Measurements from ENCODE around the gene HFM1. TPM values are rescaled to one million over a fixed set of nuclear protein-coding genes. Genes with fewer than 3 reads are reported as not detected.

Gene HFM1
- total and polyA plus RNA-seq, 9 of the 15 experiments (the other 6 are each of a cell fraction or from before 2014, with no cell fraction given), result 1.5 to 6.4 (median 3.7) TPM

- no peak for TF ChIP-seq BCLAF1 (IDR thresholded peaks at IDR 0.05; ENCODE audit: borderline replicate concordance in 1 of 2, control insufficient read depth in 1 of 2, low read depth in 2 of 2, low read length in 1 of 2)
- TF ChIP-seq GABPB2 (CRISPR knock-in tag; conservative IDR thresholded peaks at IDR 0.05), result no peak
- TF ChIP-seq ZBTB17 (CRISPR knock-in tag; IDR thresholded peaks at IDR 0.05), result no peak
- TF ChIP-seq SREBF2 (CRISPR knock-in tag; IDR thresholded peaks at IDR 0.05), result no peak
- TF ChIP-seq E2F8 (IDR thresholded peaks at IDR 0.05; ENCODE audit: low read depth, partially characterized antibody), result no peak
- no peak for TF ChIP-seq CSDE1 (IDR thresholded peaks at IDR 0.05)
- no peak for TF ChIP-seq RCOR1 (IDR thresholded peaks at IDR 0.05; ENCODE audit: borderline replicate concordance in 1 of 2, low read depth in 2 of 2, low read length in 2 of 2)
- peak; percentile 88 for TF ChIP-seq CEBPB (tag; IDR thresholded peaks at IDR 0.05)
- no peak for TF ChIP-seq ZNF512 (tag; IDR thresholded peaks at IDR 0.05)
- 0 out of 2 replicates have a peak, but pooled peaks have one; percentile 25 for TF ChIP-seq DPF2 (IDR thresholded peaks at IDR 0.05)
- no peak for TF ChIP-seq HNRNPK (IDR thresholded peaks at IDR 0.05; ENCODE audit: low read depth, low read length, poor library complexity, severe bottlenecking)
- no peak for TF ChIP-seq ZEB2 (IDR thresholded peaks at IDR 0.05)
- no peak for TF ChIP-seq SRSF3 (IDR thresholded peaks at IDR 0.05; ENCODE audit: insufficient read depth, low read length)
- TF ChIP-seq FUS (optimal IDR thresholded peaks at IDR 0.05; ENCODE audit: low read depth, low read length), result no peak
- TF ChIP-seq ZBTB11 (CRISPR knock-in tag; IDR thresholded peaks at IDR 0.05), result no peak
- no peak for TF ChIP-seq MCM5 (IDR thresholded peaks at IDR 0.05; ENCODE audit: low read depth)
- no peak for TF ChIP-seq ZSCAN29 (IDR thresholded peaks at IDR 0.05)
Observed at GRCh38 chr1:91349524-91349923, 55.1 kb downstream of the HFM1 start (continued).

All from K562 (cell line).